GM12878 (cell line): ENCODE results near the gene COPZ1. TPM values are rescaled to one million over a fixed set of nuclear protein-coding genes. Genes with fewer than 3 reads are reported as not detected.

Experiments
- ATAC-seq: fragments of 200-7000 bp; cut with Tn5 transposase; 3 replicates; pipeline ENCODE4 v1.9.1; 2020; ENCODE audit warnings: mild to moderate bottlenecking, moderate library complexity
- BruUV-seq: library from RNA; stranded (reverse); fragments of 400-500 nt; replicated peaks from 2 replicates; lab custom pipeline; 2021; lab: Mats Ljungman, UMichigan
- CTCF ChIA-PET: fragments of 300-600 bp; sonication (Branson Sonifier 250); formaldehyde crosslinking; extraction: SDS; loops from one replicate; lab custom pipeline; 2021; ENCODE audit warnings: inconsistent platforms; lab: Yijun Ruan, JAX
- POLR2A ChIA-PET: fragments of 350-600 bp; formaldehyde crosslinking; extraction: SDS; loops from one replicate; lab custom pipeline; 2021; ENCODE audit warnings: inconsistent platforms; lab: Charles Lee
- RAD21 ChIA-PET: fragments of 300-600 bp; sonication (Branson Sonifier 250); formaldehyde crosslinking; loops from one replicate; lab custom pipeline; 2023; ENCODE audit warnings: antibody characterized with exemption; ENCODE audit not compliant: unreplicated experiment; lab: Charles Lee
- SMC1A ChIA-PET: fragments of 300-600 bp; sonication (Branson Sonifier 250); formaldehyde crosslinking; loops from one replicate; lab custom pipeline; 2023; ENCODE audit not compliant: unreplicated experiment, uncharacterized antibody; lab: Charles Lee
- DNase-seq: peaks from one replicate; pipeline ENCODE4 v3.0.0-alpha.2; 2011; ENCODE audit warnings: low read depth, low spot score
- FAIRE-seq: peaks from 3 replicates; lab custom pipeline; 2011; peaks lifted over from hg19 to GRCh38; lab: Jason Lieb, UNC
- H2AFZ ChIP-seq: 2 replicates; pipeline ENCODE4 v1.6.0; 2011; ENCODE audit warnings: low read depth, low read length, control low read depth; ENCODE audit not compliant: control insufficient read depth
- H3K27ac ChIP-seq: 2 replicates; pipeline ENCODE4 v1.5.1; 2011; ENCODE audit warnings: control low read depth; ENCODE audit not compliant: control insufficient read depth, insufficient read depth
- H3K27me3 ChIP-seq, 2 experiments: replicated peaks in 1 of 2; 2 replicates each; pipeline versions ENCODE4 v1.6.0 to v1.6.1; 2011; ENCODE audit warnings: low read length in 1 of 2; ENCODE audit not compliant: control insufficient read depth in 2 of 2, insufficient read depth in 2 of 2
- H3K36me3 ChIP-seq, 2 experiments: 2 replicates each; pipeline ENCODE4 v1.5.1; 2011; ENCODE audit warnings: low read length in 1 of 2; ENCODE audit not compliant: control insufficient read depth in 2 of 2, insufficient read depth in 2 of 2
- H3K4me1 ChIP-seq: 2 replicates; pipeline ENCODE4 v1.6.1; 2011; ENCODE audit warnings: mild to moderate bottlenecking, low read length, moderate library complexity, mixed read lengths; ENCODE audit not compliant: control insufficient read depth, insufficient read depth
- H3K4me2 ChIP-seq: 2 replicates; pipeline ENCODE4 v1.6.0; 2011; ENCODE audit warnings: control low read depth; ENCODE audit not compliant: control insufficient read depth, insufficient read depth
- H3K4me3 ChIP-seq: fragments of 200-600 bp; sonication (generic); 2 replicates; pipeline ENCODE4 v1.5.1; 2016
- H3K79me2 ChIP-seq: 2 replicates; pipeline ENCODE4 v1.6.0; 2011; ENCODE audit warnings: low read length; ENCODE audit not compliant: control insufficient read depth, insufficient read depth
- H3K9ac ChIP-seq: 2 replicates; pipeline ENCODE4 v1.8.0; 2011; ENCODE audit warnings: low read length, control low read depth, mixed read lengths; ENCODE audit not compliant: control insufficient read depth, insufficient read depth
- H3K9me3 ChIP-seq: replicated peaks from 3 replicates; pipeline ENCODE4 v1.5.1; 2011; ENCODE audit warnings: mild to moderate bottlenecking, low read length; ENCODE audit not compliant: control insufficient read depth, insufficient read depth
- H4K20me1 ChIP-seq: 2 replicates; pipeline ENCODE4 v1.6.0; 2011; ENCODE audit not compliant: control insufficient read depth, insufficient read depth
- EZH2 ChIP-seq: IDR thresholded peaks from 2 replicates; pipeline ENCODE4 v1.6.1; 2012; ENCODE audit warnings: low read depth, mild to moderate bottlenecking, control low read depth, inconsistent platforms, low read length, borderline replicate concordance; ENCODE audit not compliant: control insufficient read depth
- KDM1A ChIP-seq: fragments of 200-600 bp; sonication (generic); IDR thresholded peaks from 2 replicates; pipeline ENCODE4 v1.6.1; 2016; ENCODE audit warnings: borderline replicate concordance
- NBN ChIP-seq: fragments of 450-650 bp; IDR thresholded peaks from 2 replicates; pipeline ENCODE4 v1.6.1; 2016
- NFYB ChIP-seq: IDR thresholded peaks from 2 replicates; pipeline ENCODE4 v1.6.1; 2011; ENCODE audit warnings: low read depth, mild to moderate bottlenecking, low read length, improper control_type of control experiment, moderate library complexity; ENCODE audit not compliant: insufficient read depth
- PML ChIP-seq: IDR thresholded peaks from 2 replicates; pipeline ENCODE4 v1.6.1; 2012; ENCODE audit warnings: low read length, inconsistent platforms
- RCOR1 ChIP-seq: conservative IDR thresholded peaks from 2 replicates; pipeline ENCODE4 v1.6.1; 2012; ENCODE audit warnings: low read depth, low read length, improper control_type of control experiment
- RELA ChIP-seq: fragments of 450-650 bp; IDR thresholded peaks from 2 replicates; pipeline ENCODE4 v1.8.0; 2014; ENCODE audit warnings: borderline replicate concordance; ENCODE audit not compliant: partially characterized antibody
- SMAD1 ChIP-seq: fragments of 450-650 bp; IDR thresholded peaks from 2 replicates; pipeline ENCODE4 v1.6.1; 2018; ENCODE audit warnings: mild to moderate bottlenecking, low read depth; ENCODE audit not compliant: partially characterized antibody
- WGBS: methylation state at CpG from one replicate; pipeline ENCODE4 v1.1.6; 2016; ENCODE audit warnings: low lambda C conversion rate; ENCODE audit not compliant: insufficient replicate concordance, insufficient coverage; ENCODE audit errors: missing lambda C conversion rate; 5-methylcytosine and 5-hydroxymethylcytosine counted together
- in situ Hi-C: fragments of 300-500 bp; cut with MboI; formaldehyde crosslinking; loops from 9 replicates; pipeline ENCODE4 v1.14.3; 2018; ENCODE audit warnings: mixed read lengths
- intact Hi-C: fragments of 100-400 bp; cut with micrococcal nuclease; formaldehyde crosslinking; loops from one replicate; pipeline ENCODE4 v1.14.2; 2022; ENCODE audit not compliant: unreplicated experiment
- polyA plus RNA-seq, 11 experiments: library from polyadenylated mRNA; depleted of rRNA in 4 of 11; unstranded in 6 of 11; stranded (reverse) in 5 of 11; fragments of >200 nt; fragmentation: Nextera tagmentation in 4 of 11; fragmentation: Illumina TruSeq in 1 of 11; extraction: Ambion mirVana in 4 of 11; extraction: Trizol in 1 of 11; gene quantifications; 1 replicate in 1 of 11; 2 replicates in 10 of 11; pipeline versions ENCODE4 v1.2.1 to v1.2.3, GENCODE V29; 2011 to 2016; ENCODE audit warnings: inconsistent platforms in 2 of 11, missing spikeins in 2 of 11, low read depth in 1 of 11
- total RNA-seq, 4 experiments: library from RNA; depleted of rRNA in 3 of 4; stranded (reverse); fragments of >200 nt in 3 of 4; fragmentation: Illumina TruSeq in 1 of 4; extraction: Trizol in 1 of 4; gene quantifications; 2 replicates each; pipeline versions ENCODE4 v1.2.1 to v1.2.3, GENCODE V29; 2013 to 2021
- TF ChIP-seq, protein P1 (sequence below): fragments of 450-650 bp; IDR thresholded peaks from 2 replicates; pipeline ENCODE4 v1.6.1; 2018; ENCODE audit warnings: mild to moderate bottlenecking, low read depth, moderate library complexity; ENCODE audit not compliant: partially characterized antibody
- TF ChIP-seq, protein P2 (sequence below): fragments of 450-650 bp; IDR thresholded peaks from 2 replicates; pipeline ENCODE4 v1.6.1; 2017; ENCODE audit warnings: mild to moderate bottlenecking
- TF ChIP-seq, protein P3 (sequence below): fragments of 450-650 bp; IDR thresholded peaks from 2 replicates; pipeline ENCODE4 v1.6.1; 2017; ENCODE audit warnings: mild to moderate bottlenecking, moderate library complexity
- TF ChIP-seq, protein P4 (sequence below): fragments of 450-650 bp; IDR thresholded peaks from 2 replicates; pipeline ENCODE4 v1.6.1; 2017; ENCODE audit warnings: borderline replicate concordance

COPZ1 gene
- total and polyA plus RNA-seq, 10 of the 15 experiments (the other 5 are each of a cell fraction or from before 2014, with no cell fraction given), result 112 to 378 (median 184) TPM

DNA sequence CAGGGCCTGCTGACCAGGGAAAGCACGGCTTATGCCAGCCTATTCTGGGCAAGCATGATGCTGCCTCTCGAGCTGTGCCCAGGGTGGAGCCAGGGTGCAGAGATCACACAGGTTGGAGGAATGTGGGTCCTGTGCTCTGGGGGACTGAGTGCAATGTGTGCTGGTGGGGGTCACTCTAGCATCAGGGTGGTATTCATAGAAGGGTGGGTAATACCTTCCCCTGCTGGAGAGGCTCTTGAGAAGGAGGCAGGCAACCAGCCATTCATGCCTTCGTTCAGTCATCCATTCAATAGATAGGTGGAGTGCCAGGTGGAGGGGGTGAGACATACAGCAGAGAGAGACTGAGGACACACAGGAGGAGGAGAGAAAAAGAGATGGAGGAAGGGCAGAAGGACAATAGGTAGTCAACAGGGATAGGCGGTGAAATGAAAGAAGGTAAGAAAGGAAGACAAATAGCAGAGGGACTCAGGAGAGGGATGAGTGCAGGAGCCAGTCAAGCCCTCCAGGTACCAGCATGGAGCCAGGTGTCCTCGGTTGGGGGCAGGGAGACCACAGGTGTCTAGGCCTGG, 64.8 kb downstream of the COPZ1 start:
- BruUV-seq, result TSS peak; percentile 50
- CTCF ChIA-PET, result interaction anchor here (0.8 kb wide), 1 partner anchor 49 kb away, joined by 4 read pairs; no protein-coding TSS in a partner anchor
- FAIRE-seq (no peak), DNase-seq (no peak), ATAC-seq (no peak)
- Histone ChIP-seq H3K27me3 (no peaks in the 10 kb centered on the region), H3K9ac (no peak overlapping the region; the same call in 1 of the 2 replicates), H2AFZ (no peak overlapping the region), H3K36me3 (no peaks in the 10 kb centered on the region), H3K27ac (no peak overlapping the region), H3K4me2 (peak overlapping the region; percentile 8; the same call in 1 of the 2 replicates), H3K79me2 (no peaks in the 10 kb centered on the region), H4K20me1 (no peaks in the 10 kb centered on the region), H3K9me3 (no peaks in the 10 kb centered on the region), H3K4me3 (no peak overlapping the region), H3K4me1 (peaks cover 9% of the 10 kb centered on the region)
- POLR2A ChIA-PET, result no interaction called here
- in situ Hi-C loops, result no loop called here
- 78% methylated on average over 5 of the region's 5 CpGs for WGBS
- intact Hi-C loops, result no loop called here
- RAD21 ChIA-PET, result no interaction called here
- SMC1A ChIA-PET, result no interaction called here
- TF ChIP-seq RELA (no peak), SMAD1 (no peak), RCOR1 (no peak), NBN (no peak), PML (no peak), NFYB (no peak), KDM1A (no peak), EZH2 (no peak)
- TF ChIP-seq, protein P1, sequence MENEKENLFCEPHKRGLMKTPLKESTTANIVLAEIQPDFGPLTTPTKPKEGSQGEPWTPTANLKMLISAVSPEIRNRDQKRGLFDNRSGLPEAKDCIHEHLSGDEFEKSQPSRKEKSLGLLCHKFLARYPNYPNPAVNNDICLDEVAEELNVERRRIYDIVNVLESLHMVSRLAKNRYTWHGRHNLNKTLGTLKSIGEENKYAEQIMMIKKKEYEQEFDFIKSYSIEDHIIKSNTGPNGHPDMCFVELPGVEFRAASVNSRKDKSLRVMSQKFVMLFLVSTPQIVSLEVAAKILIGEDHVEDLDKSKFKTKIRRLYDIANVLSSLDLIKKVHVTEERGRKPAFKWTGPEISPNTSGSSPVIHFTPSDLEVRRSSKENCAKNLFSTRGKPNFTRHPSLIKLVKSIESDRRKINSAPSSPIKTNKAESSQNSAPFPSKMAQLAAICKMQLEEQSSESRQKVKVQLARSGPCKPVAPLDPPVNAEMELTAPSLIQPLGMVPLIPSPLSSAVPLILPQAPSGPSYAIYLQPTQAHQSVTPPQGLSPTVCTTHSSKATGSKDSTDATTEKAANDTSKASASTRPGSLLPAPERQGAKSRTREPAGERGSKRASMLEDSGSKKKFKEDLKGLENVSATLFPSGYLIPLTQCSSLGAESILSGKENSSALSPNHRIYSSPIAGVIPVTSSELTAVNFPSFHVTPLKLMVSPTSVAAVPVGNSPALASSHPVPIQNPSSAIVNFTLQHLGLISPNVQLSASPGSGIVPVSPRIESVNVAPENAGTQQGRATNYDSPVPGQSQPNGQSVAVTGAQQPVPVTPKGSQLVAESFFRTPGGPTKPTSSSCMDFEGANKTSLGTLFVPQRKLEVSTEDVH, result no peak
- TF ChIP-seq, protein P2, sequence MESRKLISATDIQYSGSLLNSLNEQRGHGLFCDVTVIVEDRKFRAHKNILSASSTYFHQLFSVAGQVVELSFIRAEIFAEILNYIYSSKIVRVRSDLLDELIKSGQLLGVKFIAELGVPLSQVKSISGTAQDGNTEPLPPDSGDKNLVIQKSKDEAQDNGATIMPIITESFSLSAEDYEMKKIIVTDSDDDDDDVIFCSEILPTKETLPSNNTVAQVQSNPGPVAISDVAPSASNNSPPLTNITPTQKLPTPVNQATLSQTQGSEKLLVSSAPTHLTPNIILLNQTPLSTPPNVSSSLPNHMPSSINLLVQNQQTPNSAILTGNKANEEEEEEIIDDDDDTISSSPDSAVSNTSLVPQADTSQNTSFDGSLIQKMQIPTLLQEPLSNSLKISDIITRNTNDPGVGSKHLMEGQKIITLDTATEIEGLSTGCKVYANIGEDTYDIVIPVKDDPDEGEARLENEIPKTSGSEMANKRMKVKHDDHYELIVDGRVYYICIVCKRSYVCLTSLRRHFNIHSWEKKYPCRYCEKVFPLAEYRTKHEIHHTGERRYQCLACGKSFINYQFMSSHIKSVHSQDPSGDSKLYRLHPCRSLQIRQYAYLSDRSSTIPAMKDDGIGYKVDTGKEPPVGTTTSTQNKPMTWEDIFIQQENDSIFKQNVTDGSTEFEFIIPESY, result no peak
- TF ChIP-seq, protein P3, sequence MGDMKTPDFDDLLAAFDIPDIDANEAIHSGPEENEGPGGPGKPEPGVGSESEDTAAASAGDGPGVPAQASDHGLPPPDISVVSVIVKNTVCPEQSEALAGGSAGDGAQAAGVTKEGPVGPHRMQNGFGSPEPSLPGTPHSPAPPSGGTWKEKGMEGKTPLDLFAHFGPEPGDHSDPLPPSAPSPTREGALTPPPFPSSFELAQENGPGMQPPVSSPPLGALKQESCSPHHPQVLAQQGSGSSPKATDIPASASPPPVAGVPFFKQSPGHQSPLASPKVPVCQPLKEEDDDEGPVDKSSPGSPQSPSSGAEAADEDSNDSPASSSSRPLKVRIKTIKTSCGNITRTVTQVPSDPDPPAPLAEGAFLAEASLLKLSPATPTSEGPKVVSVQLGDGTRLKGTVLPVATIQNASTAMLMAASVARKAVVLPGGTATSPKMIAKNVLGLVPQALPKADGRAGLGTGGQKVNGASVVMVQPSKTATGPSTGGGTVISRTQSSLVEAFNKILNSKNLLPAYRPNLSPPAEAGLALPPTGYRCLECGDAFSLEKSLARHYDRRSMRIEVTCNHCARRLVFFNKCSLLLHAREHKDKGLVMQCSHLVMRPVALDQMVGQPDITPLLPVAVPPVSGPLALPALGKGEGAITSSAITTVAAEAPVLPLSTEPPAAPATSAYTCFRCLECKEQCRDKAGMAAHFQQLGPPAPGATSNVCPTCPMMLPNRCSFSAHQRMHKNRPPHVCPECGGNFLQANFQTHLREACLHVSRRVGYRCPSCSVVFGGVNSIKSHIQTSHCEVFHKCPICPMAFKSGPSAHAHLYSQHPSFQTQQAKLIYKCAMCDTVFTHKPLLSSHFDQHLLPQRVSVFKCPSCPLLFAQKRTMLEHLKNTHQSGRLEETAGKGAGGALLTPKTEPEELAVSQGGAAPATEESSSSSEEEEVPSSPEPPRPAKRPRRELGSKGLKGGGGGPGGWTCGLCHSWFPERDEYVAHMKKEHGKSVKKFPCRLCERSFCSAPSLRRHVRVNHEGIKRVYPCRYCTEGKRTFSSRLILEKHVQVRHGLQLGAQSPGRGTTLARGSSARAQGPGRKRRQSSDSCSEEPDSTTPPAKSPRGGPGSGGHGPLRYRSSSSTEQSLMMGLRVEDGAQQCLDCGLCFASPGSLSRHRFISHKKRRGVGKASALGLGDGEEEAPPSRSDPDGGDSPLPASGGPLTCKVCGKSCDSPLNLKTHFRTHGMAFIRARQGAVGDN, result no peak
- TF ChIP-seq, protein P4, sequence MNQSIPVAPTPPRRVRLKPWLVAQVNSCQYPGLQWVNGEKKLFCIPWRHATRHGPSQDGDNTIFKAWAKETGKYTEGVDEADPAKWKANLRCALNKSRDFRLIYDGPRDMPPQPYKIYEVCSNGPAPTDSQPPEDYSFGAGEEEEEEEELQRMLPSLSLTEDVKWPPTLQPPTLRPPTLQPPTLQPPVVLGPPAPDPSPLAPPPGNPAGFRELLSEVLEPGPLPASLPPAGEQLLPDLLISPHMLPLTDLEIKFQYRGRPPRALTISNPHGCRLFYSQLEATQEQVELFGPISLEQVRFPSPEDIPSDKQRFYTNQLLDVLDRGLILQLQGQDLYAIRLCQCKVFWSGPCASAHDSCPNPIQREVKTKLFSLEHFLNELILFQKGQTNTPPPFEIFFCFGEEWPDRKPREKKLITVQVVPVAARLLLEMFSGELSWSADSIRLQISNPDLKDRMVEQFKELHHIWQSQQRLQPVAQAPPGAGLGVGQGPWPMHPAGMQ, result no peak
